Mammary epithelial cell (primary cell): Measurements from ENCODE around the gene MAP3K2.

Experiments
- EZH2 ChIP-seq: IDR thresholded peaks from 2 replicates; pipeline ENCODE4 v1.6.1; 2012; ENCODE audit warnings: low read length, inconsistent platforms, borderline replicate concordance
- TF ChIP-seq, protein P1 (sequence below), 2 donors: IDR thresholded peaks in 1 of 2; conservative IDR thresholded peaks in 1 of 2; 2 replicates each; pipeline ENCODE4 v1.5.1; 2011 to 2012; ENCODE audit warnings: inconsistent platforms in 2 of 2, low read length in 2 of 2, mild to moderate bottlenecking in 2 of 2, control low read depth in 1 of 2, low read depth in 1 of 2; ENCODE audit not compliant: insufficient read depth in 1 of 2; ENCODE audit errors: extremely low read depth in 1 of 2

DNA sequence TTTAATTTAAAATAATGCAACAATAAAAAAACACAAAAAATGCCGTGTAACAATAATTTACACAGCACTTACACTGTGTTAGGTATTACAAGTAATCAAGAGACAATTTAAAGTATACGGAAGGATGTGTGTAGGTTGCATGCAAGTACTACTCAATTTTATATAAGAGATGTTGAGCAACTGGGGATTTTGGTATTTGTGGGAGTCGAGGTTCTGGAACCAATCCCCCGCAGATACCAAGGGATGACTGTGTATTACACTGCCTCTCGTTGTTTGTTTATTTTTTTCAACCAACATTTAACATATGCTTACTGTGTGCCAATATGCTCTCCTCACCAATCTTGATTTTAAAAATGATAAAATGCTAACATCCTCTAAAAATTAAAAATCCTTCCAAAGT, 24.8 kb downstream of the MAP3K2 start:
- TF ChIP-seq, protein P1, sequence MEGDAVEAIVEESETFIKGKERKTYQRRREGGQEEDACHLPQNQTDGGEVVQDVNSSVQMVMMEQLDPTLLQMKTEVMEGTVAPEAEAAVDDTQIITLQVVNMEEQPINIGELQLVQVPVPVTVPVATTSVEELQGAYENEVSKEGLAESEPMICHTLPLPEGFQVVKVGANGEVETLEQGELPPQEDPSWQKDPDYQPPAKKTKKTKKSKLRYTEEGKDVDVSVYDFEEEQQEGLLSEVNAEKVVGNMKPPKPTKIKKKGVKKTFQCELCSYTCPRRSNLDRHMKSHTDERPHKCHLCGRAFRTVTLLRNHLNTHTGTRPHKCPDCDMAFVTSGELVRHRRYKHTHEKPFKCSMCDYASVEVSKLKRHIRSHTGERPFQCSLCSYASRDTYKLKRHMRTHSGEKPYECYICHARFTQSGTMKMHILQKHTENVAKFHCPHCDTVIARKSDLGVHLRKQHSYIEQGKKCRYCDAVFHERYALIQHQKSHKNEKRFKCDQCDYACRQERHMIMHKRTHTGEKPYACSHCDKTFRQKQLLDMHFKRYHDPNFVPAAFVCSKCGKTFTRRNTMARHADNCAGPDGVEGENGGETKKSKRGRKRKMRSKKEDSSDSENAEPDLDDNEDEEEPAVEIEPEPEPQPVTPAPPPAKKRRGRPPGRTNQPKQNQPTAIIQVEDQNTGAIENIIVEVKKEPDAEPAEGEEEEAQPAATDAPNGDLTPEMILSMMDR (conservative IDR thresholded peaks at IDR 0.05 in 1 of 2, IDR thresholded peaks at IDR 0.05 in 1 of 2; ENCODE audit: extremely low read depth in 1 of 2, insufficient read depth in 1 of 2, low read depth in 1 of 2, low read length in 2 of 2): no peak
- no peak for TF ChIP-seq EZH2
